Measurements from ENCODE around the gene CTSE.
A peak's percentile ranks its signal among the peaks of the same experiment; 100 is the strongest.

The CTSE gene

DNA sequence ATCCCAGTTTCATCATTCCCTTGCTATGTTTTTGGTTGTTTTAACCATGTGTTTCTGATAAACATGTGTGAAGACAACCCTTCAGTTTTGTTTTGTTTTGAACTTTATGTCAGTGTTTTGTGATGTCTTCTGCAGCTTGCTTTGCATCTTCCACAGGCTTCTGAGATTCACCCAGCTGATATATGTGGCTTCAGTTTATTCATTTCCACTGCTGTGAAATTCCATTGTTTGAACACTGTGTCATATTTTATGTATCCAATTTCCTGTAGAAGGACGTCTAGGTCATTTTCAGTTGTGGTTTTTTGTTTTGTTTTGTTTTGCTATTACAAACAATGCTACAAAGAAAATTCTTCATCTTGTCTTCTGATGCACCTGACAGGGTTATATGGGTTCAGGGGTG lies 53.2 kb downstream of the CTSE start:
- DNase-seq (ENCODE audit: low spot score) (no peak), ATAC-seq (ENCODE audit: low read depth) (no peak)
- no peaks in the 10 kb centered on the region for H3K36me3 ChIP-seq (ENCODE audit: low read depth)
- H3K4me1 ChIP-seq (ENCODE audit: insufficient read depth, poor library complexity, severe bottlenecking): peaks cover 9% of the 10 kb centered on the region
- H3K9me3 ChIP-seq (ENCODE audit: severe bottlenecking): no peaks in the 10 kb centered on the region
- no peak overlapping the region for H3K4me3 ChIP-seq (ENCODE audit: severe bottlenecking)
- TF ChIP-seq, protein P1, sequence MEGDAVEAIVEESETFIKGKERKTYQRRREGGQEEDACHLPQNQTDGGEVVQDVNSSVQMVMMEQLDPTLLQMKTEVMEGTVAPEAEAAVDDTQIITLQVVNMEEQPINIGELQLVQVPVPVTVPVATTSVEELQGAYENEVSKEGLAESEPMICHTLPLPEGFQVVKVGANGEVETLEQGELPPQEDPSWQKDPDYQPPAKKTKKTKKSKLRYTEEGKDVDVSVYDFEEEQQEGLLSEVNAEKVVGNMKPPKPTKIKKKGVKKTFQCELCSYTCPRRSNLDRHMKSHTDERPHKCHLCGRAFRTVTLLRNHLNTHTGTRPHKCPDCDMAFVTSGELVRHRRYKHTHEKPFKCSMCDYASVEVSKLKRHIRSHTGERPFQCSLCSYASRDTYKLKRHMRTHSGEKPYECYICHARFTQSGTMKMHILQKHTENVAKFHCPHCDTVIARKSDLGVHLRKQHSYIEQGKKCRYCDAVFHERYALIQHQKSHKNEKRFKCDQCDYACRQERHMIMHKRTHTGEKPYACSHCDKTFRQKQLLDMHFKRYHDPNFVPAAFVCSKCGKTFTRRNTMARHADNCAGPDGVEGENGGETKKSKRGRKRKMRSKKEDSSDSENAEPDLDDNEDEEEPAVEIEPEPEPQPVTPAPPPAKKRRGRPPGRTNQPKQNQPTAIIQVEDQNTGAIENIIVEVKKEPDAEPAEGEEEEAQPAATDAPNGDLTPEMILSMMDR (IDR thresholded peaks at IDR 0.05; ENCODE audit: poor library complexity, severe bottlenecking): no peak
- H3K27me3 ChIP-seq (ENCODE audit: insufficient read depth, poor library complexity, severe bottlenecking): no peaks in the 10 kb centered on the region
- H3K27ac ChIP-seq (ENCODE audit: poor library complexity, severe bottlenecking): no peak overlapping the region

DNA sequence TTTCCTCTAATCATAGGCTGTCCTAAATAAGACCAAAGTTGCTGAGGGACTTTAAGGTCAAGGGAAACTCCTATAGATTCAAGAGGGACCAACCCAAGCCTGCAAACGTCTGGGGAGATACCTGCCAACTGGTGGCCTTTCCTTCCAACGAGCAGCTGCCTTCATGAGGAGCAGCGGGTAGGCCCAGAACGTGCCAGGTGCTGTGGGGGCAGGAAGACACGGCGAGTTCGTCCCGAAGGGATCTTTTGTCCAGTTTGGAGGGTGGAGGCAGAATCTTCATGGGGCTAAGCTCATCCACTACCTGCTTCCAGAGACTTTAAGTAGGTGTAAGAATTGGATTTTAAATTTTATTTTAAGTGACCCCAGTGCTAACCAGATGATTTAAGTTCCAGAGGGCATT lies 54.5 kb downstream of the CTSE start:
- Histone ChIP-seq H3K4me3 (ENCODE audit: severe bottlenecking) (no peak overlapping the region), H3K36me3 (ENCODE audit: low read depth) (no peaks in the 10 kb centered on the region), H3K9me3 (ENCODE audit: severe bottlenecking) (no peaks in the 10 kb centered on the region), H3K4me1 (ENCODE audit: insufficient read depth, poor library complexity, severe bottlenecking) (peaks cover 9% of the 10 kb centered on the region), H3K27me3 (ENCODE audit: insufficient read depth, poor library complexity, severe bottlenecking) (no peaks in the 10 kb centered on the region), H3K27ac (ENCODE audit: poor library complexity, severe bottlenecking) (no peak overlapping the region)
- TF ChIP-seq, protein P1 (IDR thresholded peaks at IDR 0.05; ENCODE audit: poor library complexity, severe bottlenecking): no peak
- ATAC-seq (ENCODE audit: low read depth) (no peak), DNase-seq (ENCODE audit: low spot score) (no peak)

DNA sequence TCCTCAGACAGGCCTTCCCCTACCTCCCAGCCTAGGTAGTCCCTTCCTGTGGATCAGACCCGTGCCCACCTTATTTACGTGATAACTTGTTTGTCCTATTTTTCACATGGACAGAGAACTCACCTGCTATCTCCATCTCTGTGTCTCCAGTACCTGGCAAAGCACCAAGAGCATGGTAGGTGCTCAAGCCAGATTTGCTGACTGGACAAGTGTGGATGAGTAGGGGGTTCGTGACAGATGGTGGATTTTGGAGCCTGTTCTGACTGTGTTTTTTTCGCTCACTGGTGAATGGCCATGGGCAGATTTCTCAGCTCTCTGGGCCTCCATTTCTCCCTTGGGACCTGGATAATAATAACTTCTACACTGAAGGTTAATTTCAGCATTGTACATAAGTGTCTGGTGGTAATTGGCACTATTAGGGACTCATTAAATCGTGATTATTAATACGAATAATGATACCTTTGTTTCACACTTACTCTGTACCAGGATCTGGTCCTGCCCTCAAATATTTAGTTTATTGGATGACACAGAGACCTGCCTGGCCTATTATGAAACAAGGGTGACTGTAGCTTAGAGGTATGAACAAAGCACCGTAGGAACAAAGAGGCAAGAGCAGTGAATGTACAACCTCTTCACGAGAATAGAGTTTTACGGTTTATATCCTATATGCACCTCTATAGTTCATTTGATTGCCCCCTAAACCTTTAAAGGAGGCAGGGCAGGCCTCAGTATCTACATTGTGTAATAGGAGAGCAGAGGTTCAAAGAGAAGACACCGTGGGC lies 56.0 kb downstream of the CTSE start:
- ATAC-seq (ENCODE audit: low read depth) (peak; percentile 90), DNase-seq (ENCODE audit: low spot score) (no peak)
- no peaks in the 10 kb centered on the region for H3K9me3 ChIP-seq (ENCODE audit: severe bottlenecking)
- TF ChIP-seq, protein P1 (IDR thresholded peaks at IDR 0.05; ENCODE audit: poor library complexity, severe bottlenecking): no peak
- no peak overlapping the region for H3K4me3 ChIP-seq (ENCODE audit: severe bottlenecking)
- peaks cover 16% of the 10 kb centered on the region for H3K4me1 ChIP-seq (ENCODE audit: insufficient read depth, poor library complexity, severe bottlenecking)
- H3K27me3 ChIP-seq (ENCODE audit: insufficient read depth, poor library complexity, severe bottlenecking): no peaks in the 10 kb centered on the region
- no peak overlapping the region for H3K27ac ChIP-seq (ENCODE audit: poor library complexity, severe bottlenecking)
- no peaks in the 10 kb centered on the region for H3K36me3 ChIP-seq (ENCODE audit: low read depth)

DNA sequence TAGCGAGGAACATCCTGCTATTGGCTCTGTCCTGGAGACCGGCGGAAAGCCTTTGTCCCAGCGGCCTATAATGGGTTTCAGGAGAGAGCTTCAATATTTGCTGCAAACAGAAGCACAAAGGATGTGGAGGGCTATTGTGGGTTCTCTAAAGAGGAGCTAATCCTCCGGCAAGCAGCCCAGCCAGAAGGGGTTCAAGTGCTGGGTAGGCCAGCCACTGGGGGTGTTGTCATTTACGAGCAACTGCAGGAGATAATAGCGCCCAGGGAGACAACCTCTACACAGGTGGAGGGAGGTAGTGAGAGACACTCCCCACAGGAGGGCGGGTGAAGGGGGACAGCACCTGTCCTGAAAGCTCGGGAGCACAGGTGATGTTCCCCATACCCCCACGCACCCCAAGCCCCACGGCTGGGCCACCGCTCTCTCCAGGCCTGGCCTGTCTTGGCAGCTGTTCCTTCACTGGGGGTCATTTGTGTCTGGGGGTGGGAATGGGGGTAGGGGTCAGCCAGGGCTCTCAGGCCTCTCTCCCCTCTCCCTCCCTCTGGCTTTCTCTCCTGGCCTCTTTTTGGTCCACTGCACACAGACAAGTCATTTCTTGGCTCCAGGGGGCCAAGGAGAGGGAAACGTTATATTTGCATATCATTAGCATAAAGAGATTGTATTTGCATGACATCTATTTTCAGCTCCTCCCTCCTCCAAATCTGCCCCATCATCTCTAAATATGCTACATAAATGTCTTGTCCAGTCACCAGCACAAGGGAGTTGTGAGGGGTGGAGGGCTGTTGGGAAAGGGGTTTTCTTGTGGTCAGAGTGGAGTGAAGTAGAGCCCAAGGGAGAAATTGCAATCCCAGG lies 58.4 kb downstream of the CTSE start:
- TF ChIP-seq, protein P1 (IDR thresholded peaks at IDR 0.05; ENCODE audit: poor library complexity, severe bottlenecking): no peak
- Histone ChIP-seq H3K27ac (ENCODE audit: poor library complexity, severe bottlenecking) (no peak overlapping the region), H3K36me3 (ENCODE audit: low read depth) (no peaks in the 10 kb centered on the region), H3K4me1 (ENCODE audit: insufficient read depth, poor library complexity, severe bottlenecking) (peaks cover 29% of the 10 kb centered on the region), H3K4me3 (ENCODE audit: severe bottlenecking) (no peak overlapping the region), H3K27me3 (ENCODE audit: insufficient read depth, poor library complexity, severe bottlenecking) (no peaks in the 10 kb centered on the region), H3K9me3 (ENCODE audit: severe bottlenecking) (no peaks in the 10 kb centered on the region)
- DNase-seq (ENCODE audit: low spot score) (no peak), ATAC-seq (ENCODE audit: low read depth) (no peak)

All from RWPE2 (cell line).